ENCODE data around the gene TIGD6.

DNA sequence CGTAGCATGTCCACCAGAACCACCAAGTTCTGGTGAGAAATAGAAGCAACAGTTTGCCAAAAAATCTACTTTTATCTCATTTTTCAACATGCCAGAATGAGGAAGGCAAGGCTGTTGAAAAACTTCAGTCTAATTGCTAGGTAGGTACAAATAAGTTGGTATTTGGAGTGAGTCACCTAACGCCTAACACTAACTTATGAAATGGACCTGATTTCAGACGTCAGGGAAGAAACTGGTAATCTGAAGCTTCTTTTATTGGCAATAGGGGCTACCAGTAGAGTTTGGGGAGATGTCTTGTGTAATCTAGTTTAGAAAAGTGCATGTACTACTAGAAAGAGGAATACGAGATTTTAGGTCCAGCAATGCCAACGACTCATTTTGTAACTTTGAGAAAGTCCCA is 51.5 kb downstream of the TIGD6 start:
- no peak for TF ChIP-seq HDGF (IDR thresholded peaks at IDR 0.05)
- TF ChIP-seq CTCF (IDR thresholded peaks at IDR 0.05 in 2 of 3, conservative IDR thresholded peaks at IDR 0.05 in 1 of 3; ENCODE audit: control insufficient read depth in 2 of 3, extremely low read depth in 1 of 3, insufficient read depth in 1 of 3, low read depth in 3 of 3, low read length in 3 of 3): no peak
- no peak for TF ChIP-seq LARP7 (IDR thresholded peaks at IDR 0.05)
- TF ChIP-seq NFYB (IDR thresholded peaks at IDR 0.05; ENCODE audit: insufficient read depth, low read depth, low read length): no peak
- no peak for TF ChIP-seq FOXK2 (IDR thresholded peaks at IDR 0.05)

Data from GM12878 (cell line).